Endothelial cell of umbilical vein (primary cell): ENCODE data around the gene ASB8. TPM values are rescaled to one million over a fixed set of nuclear protein-coding genes. Genes with fewer than 3 reads are reported as not detected.

Experiments used
- BruUV-seq: library from RNA; stranded (reverse); fragments of 400-500 nt; replicated peaks from 2 replicates; lab custom pipeline; 2021; lab: Mats Ljungman, UMichigan
- CTCF ChIA-PET: fragments of 300-600, 350-600 bp; sonication (Branson Sonifier 250); formaldehyde crosslinking; loops from one replicate; lab custom pipeline; 2021; ENCODE audit warnings: antibody characterized with exemption, inconsistent platforms; lab: Charles Lee
- POLR2A ChIA-PET: fragments of 300-600, 350-600 bp; sonication (Branson Sonifier 250); formaldehyde crosslinking; loops from one replicate; lab custom pipeline; 2021; ENCODE audit warnings: antibody characterized with exemption, inconsistent platforms; lab: Charles Lee
- DNase-seq: peaks from one replicate; pipeline ENCODE4 v3.0.0-alpha.2; 2011; ENCODE audit warnings: low read depth, low spot score
- FAIRE-seq: peaks from 2 replicates; lab custom pipeline; 2011; peaks lifted over from hg19 to GRCh38; lab: Jason Lieb, UNC
- H2AFZ ChIP-seq: 2 replicates; pipeline ENCODE4 v1.6.0; 2012; ENCODE audit warnings: low read depth, low read length, control low read depth, inconsistent platforms
- H3K27ac ChIP-seq: 2 replicates; pipeline ENCODE4 v1.5.1; 2011; ENCODE audit warnings: low read depth, mild to moderate bottlenecking, control low read depth, low read length, moderate library complexity; ENCODE audit not compliant: insufficient read depth
- H3K27me3 ChIP-seq, 2 experiments: 2 replicates each; pipeline versions ENCODE4 v1.6.0 to v1.6.1; 2011; ENCODE audit warnings: low read length in 2 of 2, mixed read lengths in 1 of 2; ENCODE audit not compliant: control insufficient read depth in 2 of 2, insufficient read depth in 2 of 2
- H3K36me3 ChIP-seq, 2 experiments: 2 replicates in 1 of 2; 3 replicates in 1 of 2; pipeline ENCODE4 v1.5.1; 2011; ENCODE audit warnings: low read length in 2 of 2, mild to moderate bottlenecking in 1 of 2, moderate library complexity in 1 of 2; ENCODE audit not compliant: control insufficient read depth in 2 of 2, insufficient read depth in 2 of 2; ENCODE audit errors: extremely low read depth in 1 of 2
- H3K4me1 ChIP-seq: 3 replicates; pipeline ENCODE4 v1.5.1; 2011; ENCODE audit warnings: mild to moderate bottlenecking, low read length; ENCODE audit not compliant: control insufficient read depth, insufficient read depth; ENCODE audit errors: extremely low read depth
- H3K4me2 ChIP-seq: 2 replicates; pipeline ENCODE4 v1.6.1; 2011; ENCODE audit warnings: low read length, control low read depth, mixed read lengths; ENCODE audit not compliant: insufficient read depth
- H3K4me3 ChIP-seq, 3 experiments: fragments of 200-600 bp in 1 of 3; sonication (generic), shearing (Covaris generic) in 1 of 3; replicated peaks in 1 of 3; 2 replicates each; pipeline ENCODE4 v1.5.1; 2011 to 2016; ENCODE audit warnings: control low read depth in 3 of 3, low read length in 3 of 3, mild to moderate bottlenecking in 2 of 3, inconsistent platforms in 1 of 3, low read depth in 1 of 3, moderate library complexity in 1 of 3; ENCODE audit not compliant: insufficient read depth in 1 of 3
- H3K79me2 ChIP-seq: 2 replicates; pipeline ENCODE4 v1.6.0; 2012; ENCODE audit warnings: low read length, inconsistent platforms; ENCODE audit not compliant: control insufficient read depth, insufficient read depth
- H3K9ac ChIP-seq: replicated peaks from 2 replicates; pipeline ENCODE3; 2011; ENCODE audit warnings: low read length, control low read depth; ENCODE audit not compliant: insufficient read depth; ENCODE audit errors: extremely low read depth
- H3K9me1 ChIP-seq: replicated peaks from 3 replicates; pipeline ENCODE4 v1.6.0; 2011; ENCODE audit warnings: mild to moderate bottlenecking, low read length; ENCODE audit not compliant: control insufficient read depth, insufficient read depth; ENCODE audit errors: extremely low read depth
- H3K9me3 ChIP-seq: replicated peaks from 2 replicates; pipeline ENCODE4 v1.5.1; 2012; ENCODE audit warnings: low read length, inconsistent platforms; ENCODE audit not compliant: control insufficient read depth, insufficient read depth
- H4K20me1 ChIP-seq: replicated peaks from 2 replicates; pipeline ENCODE3; 2011; ENCODE audit warnings: mild to moderate bottlenecking, low read length; ENCODE audit not compliant: control insufficient read depth, insufficient read depth; ENCODE audit errors: extremely low read depth
- CTCF ChIP-seq, 2 donors: IDR thresholded peaks; 1 replicate in 1 of 2; 2 replicates in 1 of 2; pipeline ENCODE4 v1.5.1; 2011; ENCODE audit warnings: low read length in 2 of 2, mild to moderate bottlenecking in 2 of 2, moderate library complexity in 2 of 2, control low read depth in 1 of 2, inconsistent platforms in 1 of 2, low read depth in 1 of 2; ENCODE audit not compliant: insufficient read depth in 1 of 2; ENCODE audit errors: extremely low read depth in 1 of 2
- EZH2 ChIP-seq: IDR thresholded peaks from 2 replicates; pipeline ENCODE4 v1.6.1; 2012; ENCODE audit warnings: borderline replicate concordance, low read depth, mild to moderate bottlenecking, moderate library complexity, low read length, inconsistent platforms; ENCODE audit not compliant: severe bottlenecking
- FOS ChIP-seq: IDR thresholded peaks from 2 replicates; pipeline ENCODE4 v1.6.1; 2011; ENCODE audit warnings: mild to moderate bottlenecking, low read length, moderate library complexity, borderline replicate concordance; ENCODE audit not compliant: insufficient read depth
- GATA2 ChIP-seq: IDR thresholded peaks from 2 replicates; pipeline ENCODE4 v1.7.0; 2011; ENCODE audit warnings: low read depth, mild to moderate bottlenecking, moderate library complexity, mixed read lengths, low read length; ENCODE audit not compliant: insufficient read length, insufficient read depth
- JUN ChIP-seq: IDR thresholded peaks from 2 replicates; pipeline ENCODE4 v1.6.1; 2011; ENCODE audit warnings: borderline replicate concordance, low read depth; ENCODE audit not compliant: insufficient read length, insufficient read depth
- MYC ChIP-seq: IDR thresholded peaks from one replicate; pipeline ENCODE4 v1.6.1; 2011; ENCODE audit warnings: mild to moderate bottlenecking, low read depth, low read length
- POLR2A ChIP-seq: IDR thresholded peaks from 2 replicates; pipeline ENCODE4 v1.6.1; 2012; ENCODE audit warnings: low read depth, mild to moderate bottlenecking, control low read depth, low read length
- POLR2AphosphoS5 ChIP-seq: IDR thresholded peaks from 2 replicates; pipeline ENCODE4 v1.6.1; 2012; ENCODE audit warnings: low read depth, mild to moderate bottlenecking, control low read depth, low read length, moderate library complexity; ENCODE audit not compliant: insufficient read depth
- dilution Hi-C: fragments of 300-500 bp; cut with MboI; formaldehyde crosslinking; loops from one replicate; pipeline ENCODE4 v1.15.0; 2019; ENCODE audit warnings: low sequenced_read_pairs; ENCODE audit not compliant: extremely low pct_ligation_motif_present
- intact Hi-C: fragments of 100-400 bp; cut with micrococcal nuclease; formaldehyde crosslinking; loops from one replicate; pipeline ENCODE4 v1.10.0; 2022
- polyA plus RNA-seq, 4 experiments: library from polyadenylated mRNA; depleted of rRNA in 3 of 4; stranded (reverse) in 3 of 4; unstranded in 1 of 4; fragments of >200 nt; gene quantifications; 2 replicates each; pipeline versions ENCODE4 v1.2.1 to v1.2.3, GENCODE V29; 2011 to 2012; ENCODE audit warnings: missing spikeins in 1 of 4
- total RNA-seq: library from RNA; stranded (reverse); gene quantifications from 2 replicates; pipeline ENCODE4 v1.2.3, GENCODE V29; 2021

The ASB8 gene
- total and polyA plus RNA-seq, 2 donors (not counting 3 experiments of a cell fraction or from before 2014, with no cell fraction given) = 14.9 to 29.7 TPM

- H3K79me2 ChIP-seq = no peaks in the 10 kb centered on the region
- no peaks in the 10 kb centered on the region for H3K9me3 ChIP-seq
- no TSS peak for BruUV-seq
- intact Hi-C loops = no loop called here
- CTCF ChIA-PET = no interaction called here
- H2AFZ ChIP-seq = no peak overlapping the region
- FAIRE-seq = no peak
- H3K9me1 ChIP-seq = no peaks in the 10 kb centered on the region
- DNase-seq = no peak
- no peak overlapping the region for H3K27ac ChIP-seq
- no peak overlapping the region for H3K4me2 ChIP-seq
- H3K4me1 ChIP-seq = peaks cover 8% of the 10 kb centered on the region
- dilution Hi-C loops = no loop called here
- no peak overlapping the region for H3K4me3 ChIP-seq
- TF ChIP-seq POLR2A (no peak), FOS (no peak), MYC (no peak), GATA2 (no peak), CTCF (IDR thresholded peaks at IDR 0.05; ENCODE audit: extremely low read depth in 1 of 2, insufficient read depth in 1 of 2, low read depth in 1 of 2, low read length in 2 of 2) (no peak), POLR2AphosphoS5 (no peak), JUN (no peak), EZH2 (no peak)
- no peak overlapping the region for H3K9ac ChIP-seq
- H3K27me3 ChIP-seq = no peaks in the 10 kb centered on the region
- no peaks in the 10 kb centered on the region for H3K36me3 ChIP-seq
- no peaks in the 10 kb centered on the region for H4K20me1 ChIP-seq
- POLR2A ChIA-PET = no interaction called here
These were observed 44.2 kb upstream of the ASB8 start for GRCh38 chr12:48201516-48201915.
